GM19025 (cell line): ENCODE data around the gene MYNN.

Source experiments
- ATAC-seq: cut with Tn5 transposase; IDR thresholded peaks from one replicate; pipeline ENCODE4 v1.9.1; 2021; ENCODE audit warnings: mild to moderate bottlenecking, low read depth, moderate library complexity; ENCODE audit not compliant: unreplicated experiment

MYNN gene

DNA sequence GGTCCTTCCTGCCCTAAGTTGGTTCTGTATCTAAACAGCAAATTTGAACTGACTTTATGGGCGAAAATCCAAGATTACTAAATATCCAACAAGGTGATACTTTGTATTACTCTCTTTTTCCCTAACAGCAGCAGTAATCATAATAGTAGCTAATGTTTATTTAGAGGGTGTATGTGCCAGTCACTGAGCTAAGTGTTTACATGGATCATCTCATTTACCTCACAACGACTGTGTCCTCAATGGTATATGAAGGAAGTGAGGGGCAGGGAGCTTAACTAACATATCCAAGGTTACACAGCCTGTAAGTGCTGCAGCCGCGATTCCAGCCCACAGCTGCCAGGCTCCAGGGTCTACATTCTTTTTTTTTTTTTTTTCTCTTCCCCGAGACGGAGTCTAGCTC, 49.8 kb downstream of the MYNN start:
- no peak for ATAC-seq

GRCh38 chr3:169825316-169825715, 52.1 kb downstream of the MYNN start:
- no peak for ATAC-seq

DNA sequence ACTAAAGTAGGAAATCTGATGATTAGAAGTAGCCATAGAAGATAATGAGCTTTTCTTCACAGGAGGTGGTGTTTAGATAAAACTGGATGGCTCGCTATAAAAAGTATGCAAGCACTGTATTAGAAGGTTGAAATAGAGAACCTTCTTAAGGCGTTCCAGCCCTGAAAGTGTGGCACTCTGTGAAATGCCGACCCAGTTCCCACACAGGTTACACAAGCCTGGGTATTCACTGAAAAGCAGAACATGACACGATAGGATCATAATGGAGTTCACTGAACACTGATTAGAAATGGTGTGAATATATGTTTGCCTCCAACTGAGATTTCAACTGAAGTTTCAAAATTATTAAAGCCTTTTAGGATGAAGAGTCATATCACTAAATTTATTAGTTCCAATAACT, 54.5 kb downstream of the MYNN start:
- no peak for ATAC-seq

DNA sequence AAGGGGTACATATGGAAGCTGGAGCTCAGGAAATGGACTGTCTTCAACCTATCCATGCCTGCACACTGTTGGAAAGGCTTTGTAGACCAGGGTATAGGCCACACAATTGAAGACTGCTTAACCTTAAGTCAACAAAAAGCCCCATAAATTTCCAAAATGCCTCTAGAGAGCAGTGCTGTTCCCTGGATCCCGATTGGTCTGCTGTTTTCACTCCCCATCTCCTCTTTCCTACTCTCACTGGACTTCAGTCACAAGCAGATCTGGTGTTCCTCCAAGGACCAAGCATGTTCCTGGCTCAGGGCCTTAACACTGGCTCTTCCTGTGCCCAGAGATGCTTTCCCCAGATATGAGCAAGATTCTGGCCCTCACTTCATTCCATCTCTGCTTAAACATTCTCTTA, 62.3 kb downstream of the MYNN start:
- no peak for ATAC-seq

DNA sequence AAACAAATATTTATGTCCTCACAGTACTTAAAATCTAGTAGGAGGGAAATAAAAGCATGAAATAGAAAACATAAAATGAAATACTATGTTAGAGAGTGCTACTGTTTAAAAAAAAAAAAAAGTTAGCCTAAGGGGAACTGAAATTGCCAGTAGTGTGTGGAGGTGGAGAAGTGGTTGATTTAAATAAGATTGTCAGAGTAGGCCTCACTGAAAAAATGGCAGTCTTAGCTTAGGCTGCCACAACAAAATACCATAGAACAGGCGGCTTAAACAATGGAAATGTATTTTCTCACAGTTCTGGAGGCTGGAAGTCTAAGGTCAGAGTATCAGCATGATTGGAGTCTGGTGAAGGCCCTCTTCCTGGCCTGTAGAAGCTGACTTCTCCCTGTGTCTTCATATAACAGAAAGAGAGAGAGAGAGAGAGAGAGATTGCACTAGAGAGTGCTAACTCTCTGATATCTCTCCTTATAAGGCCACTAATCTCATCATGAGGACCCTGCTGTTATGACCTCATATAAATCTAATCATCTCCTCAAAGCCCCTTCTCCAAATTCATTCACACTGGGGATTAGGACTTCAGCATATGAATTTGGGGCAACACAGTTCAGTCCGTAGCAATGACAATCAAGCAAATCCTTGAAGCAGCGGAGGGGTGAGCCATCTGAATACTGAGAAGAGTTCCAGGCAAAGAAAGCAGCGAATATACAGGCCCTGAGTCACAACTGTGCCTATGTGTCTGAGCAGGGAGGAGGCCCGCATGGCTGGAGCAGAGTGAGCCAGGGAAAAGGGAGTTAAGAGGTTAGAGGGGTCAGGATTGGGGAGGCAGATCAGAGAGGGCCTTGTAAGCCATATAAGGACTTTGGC, 63.1 kb downstream of the MYNN start:
- ATAC-seq: peak; percentile 69

GRCh38 chr3:169836942-169837275, 63.7 kb downstream of the MYNN start:
- ATAC-seq: no peak

DNA sequence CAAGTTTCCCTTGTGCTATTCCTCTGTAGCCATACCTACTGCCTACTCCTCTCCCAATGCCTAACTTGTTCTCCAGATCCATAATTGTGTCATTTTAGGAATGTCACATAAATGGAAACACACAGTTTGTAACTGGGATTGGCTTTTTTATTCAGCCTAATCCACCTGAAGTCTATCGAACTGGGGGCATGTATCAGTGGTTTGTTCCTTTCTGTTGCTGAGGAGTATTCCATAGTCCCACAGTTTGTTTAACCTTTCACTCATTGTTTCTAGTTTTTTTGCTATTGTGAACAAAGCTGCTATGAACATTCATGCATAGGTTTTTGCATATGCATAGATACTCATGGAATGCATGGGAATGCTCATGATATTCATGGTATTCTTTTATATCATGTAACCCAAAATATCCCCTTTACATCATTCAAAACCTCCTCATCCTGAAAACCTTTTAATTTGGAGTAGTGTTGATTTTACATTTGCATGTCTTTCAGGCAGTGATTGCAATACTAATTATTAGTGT, 65.4 kb downstream of the MYNN start:
- no peak for ATAC-seq
